Neuron (in vitro differentiated cells): Measurements from ENCODE around the gene ABCD3.
"Not testable (repeated sequence)": the region's sequence is repeated elsewhere in the genome, so short reads cannot be mapped to it uniquely, and the experiment has no call there.

Experiments
- H2AFZ ChIP-seq: one replicate; pipeline ENCODE4 v1.6.1; 2013; ENCODE audit warnings: low read depth, mild to moderate bottlenecking, inconsistent platforms, low read length, moderate library complexity
- H3K27me3 ChIP-seq: one replicate; pipeline ENCODE4 v1.6.1; 2013; ENCODE audit warnings: low read length; ENCODE audit not compliant: insufficient read depth
- H3K36me3 ChIP-seq: one replicate; pipeline ENCODE4 v1.6.1; 2013; ENCODE audit warnings: low read length; ENCODE audit not compliant: insufficient read depth
- H3K4me1 ChIP-seq: one replicate; pipeline ENCODE4 v1.6.1; 2013; ENCODE audit warnings: low read length; ENCODE audit not compliant: insufficient read depth
- H3K4me3 ChIP-seq: 2 replicates; pipeline ENCODE4 v1.5.1; 2013; ENCODE audit warnings: mild to moderate bottlenecking, low read length, moderate library complexity
- H3K9me3 ChIP-seq: one replicate; pipeline ENCODE4 v1.6.1; 2013; ENCODE audit warnings: low read length

Gene ABCD3

GRCh38 chr1:94446177-94446576, 28.0 kb downstream of the ABCD3 start:
- H3K27me3 ChIP-seq, H3K4me3 ChIP-seq, H2AFZ ChIP-seq, H3K4me1 ChIP-seq, H3K36me3 ChIP-seq: not testable (repeated sequence)
- H3K9me3 ChIP-seq, result peaks cover 26% of the 10 kb centered on the region

- not testable (repeated sequence) for H3K36me3 ChIP-seq, H3K27me3 ChIP-seq, H2AFZ ChIP-seq, H3K4me1 ChIP-seq, H3K4me3 ChIP-seq
- H3K9me3 ChIP-seq, result peaks cover 23% of the 10 kb centered on the region
Measured at GRCh38 chr1:94448741-94449140, 30.6 kb downstream of the ABCD3 start.

- H3K27me3 ChIP-seq, result no peaks in the 10 kb centered on the region
- peaks cover under 1% of the 10 kb centered on the region for H3K9me3 ChIP-seq
- H3K4me1 ChIP-seq, result peaks cover 1% of the 10 kb centered on the region
- H3K4me3 ChIP-seq, result no peak overlapping the region
- peaks cover 13% of the 10 kb centered on the region for H3K36me3 ChIP-seq
- H2AFZ ChIP-seq, result no peak overlapping the region
Measured at GRCh38 chr1:94456736-94457135, 38.5 kb downstream of the ABCD3 start.

GRCh38 chr1:94462606-94463005, 44.4 kb downstream of the ABCD3 start:
- no peaks in the 10 kb centered on the region for H3K27me3 ChIP-seq
- H3K4me1 ChIP-seq, result peaks cover 2% of the 10 kb centered on the region
- no peak overlapping the region for H3K4me3 ChIP-seq
- no peaks in the 10 kb centered on the region for H3K9me3 ChIP-seq
- H3K36me3 ChIP-seq, result peaks cover 16% of the 10 kb centered on the region
- no peak overlapping the region for H2AFZ ChIP-seq

- Histone ChIP-seq H3K4me3 (no peak overlapping the region), H3K36me3 (peaks cover 19% of the 10 kb centered on the region), H2AFZ (no peak overlapping the region), H3K9me3 (no peaks in the 10 kb centered on the region), H3K4me1 (peaks cover 2% of the 10 kb centered on the region), H3K27me3 (no peaks in the 10 kb centered on the region)
Measured at GRCh38 chr1:94463056-94463764, 45.0 kb downstream of the ABCD3 start.

GRCh38 chr1:94463765-94464330, 45.7 kb downstream of the ABCD3 start:
- H3K4me3 ChIP-seq, result no peak overlapping the region
- no peak overlapping the region for H2AFZ ChIP-seq
- H3K4me1 ChIP-seq, result peaks cover 2% of the 10 kb centered on the region
- H3K27me3 ChIP-seq, result no peaks in the 10 kb centered on the region
- peaks cover 19% of the 10 kb centered on the region for H3K36me3 ChIP-seq
- no peaks in the 10 kb centered on the region for H3K9me3 ChIP-seq

- no peaks in the 10 kb centered on the region for H3K9me3 ChIP-seq
- H3K36me3 ChIP-seq, result peaks cover 12% of the 10 kb centered on the region
- no peaks in the 10 kb centered on the region for H3K4me1 ChIP-seq
- H2AFZ ChIP-seq, result no peak overlapping the region
- no peak overlapping the region for H3K4me3 ChIP-seq
- no peaks in the 10 kb centered on the region for H3K27me3 ChIP-seq
Measured at GRCh38 chr1:94468708-94469107, 50.5 kb downstream of the ABCD3 start.

GRCh38 chr1:94471271-94471670, 53.1 kb downstream of the ABCD3 start:
- Histone ChIP-seq H3K27me3 (no peaks in the 10 kb centered on the region), H3K4me3 (no peak overlapping the region), H2AFZ (no peak overlapping the region)

GRCh38 chr1:94475232-94475631, 57.0 kb downstream of the ABCD3 start:
- Histone ChIP-seq H3K4me3 (no peak overlapping the region), H2AFZ (no peak overlapping the region), H3K9me3 (no peaks in the 10 kb centered on the region), H3K27me3 (no peaks in the 10 kb centered on the region), H3K4me1 (no peaks in the 10 kb centered on the region), H3K36me3 (peaks cover 19% of the 10 kb centered on the region)

More at GRCh38 chr1:94471271-94471670, 53.1 kb downstream of the ABCD3 start:
- H3K4me1 ChIP-seq, result no peaks in the 10 kb centered on the region
- H3K9me3 ChIP-seq, result no peaks in the 10 kb centered on the region
- peaks cover 11% of the 10 kb centered on the region for H3K36me3 ChIP-seq

GRCh38 chr1:94479682-94480081, 61.5 kb downstream of the ABCD3 start:
- peaks cover 26% of the 10 kb centered on the region for H3K36me3 ChIP-seq
- H3K9me3 ChIP-seq, result peaks cover 5% of the 10 kb centered on the region
- no peak overlapping the region for H3K4me3 ChIP-seq

GRCh38 chr1:94481473-94481933, 63.3 kb downstream of the ABCD3 start:
- H3K9me3 ChIP-seq, result peaks cover 5% of the 10 kb centered on the region
- H3K4me3 ChIP-seq, result no peak overlapping the region
- H3K27me3 ChIP-seq, result no peaks in the 10 kb centered on the region
- H2AFZ ChIP-seq, result no peak overlapping the region
- H3K4me1 ChIP-seq, result no peaks in the 10 kb centered on the region
- H3K36me3 ChIP-seq, result peaks cover 20% of the 10 kb centered on the region

More at GRCh38 chr1:94479682-94480081, 61.5 kb downstream of the ABCD3 start:
- Histone ChIP-seq H3K4me1 (no peaks in the 10 kb centered on the region), H3K27me3 (no peaks in the 10 kb centered on the region), H2AFZ (no peak overlapping the region)

GRCh38 chr1:94486990-94487389, 68.8 kb downstream of the ABCD3 start:
- Histone ChIP-seq H3K9me3 (peaks cover 5% of the 10 kb centered on the region), H3K4me1 (no peaks in the 10 kb centered on the region), H3K27me3 (no peaks in the 10 kb centered on the region), H3K4me3 (no peak overlapping the region), H3K36me3 (peaks cover 23% of the 10 kb centered on the region), H2AFZ (no peak overlapping the region)

- no peak overlapping the region for H3K4me3 ChIP-seq
- no peaks in the 10 kb centered on the region for H3K27me3 ChIP-seq
- H2AFZ ChIP-seq, result no peak overlapping the region
- H3K36me3 ChIP-seq, result peaks cover 26% of the 10 kb centered on the region
- peaks cover 3% of the 10 kb centered on the region for H3K9me3 ChIP-seq
- H3K4me1 ChIP-seq, result no peaks in the 10 kb centered on the region
Measured at GRCh38 chr1:94490556-94490955, 72.4 kb downstream of the ABCD3 start.
